Measurements from ENCODE around the gene MCF2L.

Gene MCF2L

GRCh38 chr13:113041896-113042295 is 72.9 kb downstream of the MCF2L start:
- Histone ChIP-seq H3K27ac (no peak overlapping the region), H3K4me3 (no peak overlapping the region)
- DNase-seq (ENCODE audit: low spot score), result no peak
- TF ChIP-seq CTCF (IDR thresholded peaks at IDR 0.05), result no peak

- no peak for DNase-seq (ENCODE audit: low spot score)
- no peak for TF ChIP-seq CTCF (IDR thresholded peaks at IDR 0.05)
- H3K27ac ChIP-seq, result no peak overlapping the region
- H3K4me3 ChIP-seq, result no peak overlapping the region
Measured at GRCh38 chr13:113042456-113042855, 73.4 kb downstream of the MCF2L start.

- H3K27ac ChIP-seq, result no peak overlapping the region
- TF ChIP-seq CTCF (IDR thresholded peaks at IDR 0.05), result no peak
Measured at GRCh38 chr13:113043001-113043630, 74.1 kb downstream of the MCF2L start.

GRCh38 chr13:113043931-113044330 is 74.9 kb downstream of the MCF2L start:
- H3K4me3 ChIP-seq, result no peak overlapping the region
- TF ChIP-seq CTCF (IDR thresholded peaks at IDR 0.05), result no peak
- no peak for DNase-seq (ENCODE audit: low spot score)
- no peak overlapping the region for H3K27ac ChIP-seq

More at GRCh38 chr13:113043001-113043630, 74.1 kb downstream of the MCF2L start:
- DNase-seq (ENCODE audit: low spot score), result no peak
- no peak overlapping the region for H3K4me3 ChIP-seq

GRCh38 chr13:113044391-113045114 is 75.5 kb downstream of the MCF2L start:
- Histone ChIP-seq H3K27ac (no peak overlapping the region), H3K4me3 (no peak overlapping the region)
- no peak for DNase-seq (ENCODE audit: low spot score)
- TF ChIP-seq CTCF (IDR thresholded peaks at IDR 0.05), result no peak

GRCh38 chr13:113045251-113046127 is 76.5 kb downstream of the MCF2L start:
- Histone ChIP-seq H3K27ac (no peak overlapping the region), H3K4me3 (no peak overlapping the region)
- no peak for DNase-seq (ENCODE audit: low spot score)
- TF ChIP-seq CTCF (IDR thresholded peaks at IDR 0.05), result no peak
